ENCODE results near the gene ATP6V1G1. TPM values are rescaled to one million over a fixed set of nuclear protein-coding genes. Genes with fewer than 3 reads are reported as not detected.
A peak's percentile ranks its signal among the peaks of the same experiment; 100 is the strongest.

ATP6V1G1 gene
- polyA plus RNA-seq, 2 of the 4 experiments (the other 2 are of a cell fraction), result 115 to 168 TPM

DNA sequence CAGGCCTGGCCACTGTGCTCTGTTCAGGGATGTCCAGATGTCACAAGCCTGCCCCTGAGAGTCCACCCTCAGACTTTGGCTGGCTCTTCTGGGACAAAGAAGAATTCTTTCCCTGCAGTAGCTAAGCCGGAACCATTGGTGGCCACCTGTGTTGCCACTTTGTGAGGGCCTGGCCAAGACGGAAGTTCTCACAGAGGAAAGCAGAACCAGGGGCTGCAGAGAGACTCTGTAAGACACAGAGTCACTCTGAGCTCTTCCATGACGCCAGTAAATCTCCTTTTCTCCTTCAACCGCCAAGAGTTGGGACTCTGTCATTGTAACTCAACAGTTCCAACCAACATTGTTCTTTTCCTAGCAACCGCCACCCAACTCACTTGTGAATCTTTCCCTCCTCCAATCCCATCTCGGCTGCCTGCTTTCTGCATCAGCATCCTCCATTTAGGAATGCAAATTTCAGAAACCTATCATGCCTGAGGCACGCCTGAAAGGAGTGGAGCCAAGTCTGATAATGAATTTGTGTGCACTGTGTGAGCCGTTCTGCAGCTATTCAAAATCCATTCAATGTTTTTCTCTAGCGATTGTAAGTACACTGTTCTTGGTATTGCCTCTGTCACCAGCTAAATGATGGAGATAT, 37.8 kb upstream of the ATP6V1G1 start:
- TF ChIP-seq RAD21 (conservative IDR thresholded peaks at IDR 0.05 in 1 of 2, IDR thresholded peaks at IDR 0.05 in 1 of 2) (no peak), CHD2 (IDR thresholded peaks at IDR 0.05; ENCODE audit: low read length, partially characterized antibody) (no peak), RCOR1 (IDR thresholded peaks at IDR 0.05; ENCODE audit: low read depth, low read length) (no peak), RNF2 (IDR thresholded peaks at IDR 0.05; ENCODE audit: borderline replicate concordance, low read depth) (no peak), MAZ (IDR thresholded peaks at IDR 0.05; ENCODE audit: borderline replicate concordance, low read depth, low read length) (no peak), FOSB (CRISPR knock-in tag; IDR thresholded peaks at IDR 0.05) (no peak), NPAS2 (CRISPR knock-in tag; IDR thresholded peaks at IDR 0.05; ENCODE audit: borderline replicate concordance) (no peak), EHF (CRISPR knock-in tag; IDR thresholded peaks at IDR 0.05) (no peak), TFCP2L1 (CRISPR knock-in tag; IDR thresholded peaks at IDR 0.05) (no peak), CEBPB (IDR thresholded peaks at IDR 0.05) (no peak), MYC (IDR thresholded peaks at IDR 0.05; ENCODE audit: borderline replicate concordance, low read length) (no peak)
- 62% methylated on average over 9 of the region's 9 CpGs for WGBS (ENCODE audit: missing lambda C conversion rate)
- DNase-seq (ENCODE audit: low read depth in 1 of 2, low spot score in 1 of 2), result no peak
- H3K4me1 ChIP-seq, result peaks cover 21% of the 10 kb centered on the region
- CTCF ChIA-PET, result interaction anchor here (1.0 to 3.9 kb wide), 11 partner anchors 9 to 440 kb away, joined by 3 to 15 read pairs (median 4); no protein-coding TSS in a partner anchor
- peak overlapping the region in 1 of 2 experiments; percentile 86; a peak in 3 of 6 replicates for H3K27ac ChIP-seq
- POLR2A ChIA-PET, result interaction anchor here (3.1 kb wide), 1 partner anchor 38 kb away, joined by 46 read pairs; the partner anchor contains the start of gene ATP6V1G1
- no peak overlapping the region for H3K4me2 ChIP-seq
- no peak for FAIRE-seq
- ATAC-seq, result no peak
- no peaks in the 10 kb centered on the region for H3K9me3 ChIP-seq
- H3K4me3 ChIP-seq, result no peak overlapping the region

DNA sequence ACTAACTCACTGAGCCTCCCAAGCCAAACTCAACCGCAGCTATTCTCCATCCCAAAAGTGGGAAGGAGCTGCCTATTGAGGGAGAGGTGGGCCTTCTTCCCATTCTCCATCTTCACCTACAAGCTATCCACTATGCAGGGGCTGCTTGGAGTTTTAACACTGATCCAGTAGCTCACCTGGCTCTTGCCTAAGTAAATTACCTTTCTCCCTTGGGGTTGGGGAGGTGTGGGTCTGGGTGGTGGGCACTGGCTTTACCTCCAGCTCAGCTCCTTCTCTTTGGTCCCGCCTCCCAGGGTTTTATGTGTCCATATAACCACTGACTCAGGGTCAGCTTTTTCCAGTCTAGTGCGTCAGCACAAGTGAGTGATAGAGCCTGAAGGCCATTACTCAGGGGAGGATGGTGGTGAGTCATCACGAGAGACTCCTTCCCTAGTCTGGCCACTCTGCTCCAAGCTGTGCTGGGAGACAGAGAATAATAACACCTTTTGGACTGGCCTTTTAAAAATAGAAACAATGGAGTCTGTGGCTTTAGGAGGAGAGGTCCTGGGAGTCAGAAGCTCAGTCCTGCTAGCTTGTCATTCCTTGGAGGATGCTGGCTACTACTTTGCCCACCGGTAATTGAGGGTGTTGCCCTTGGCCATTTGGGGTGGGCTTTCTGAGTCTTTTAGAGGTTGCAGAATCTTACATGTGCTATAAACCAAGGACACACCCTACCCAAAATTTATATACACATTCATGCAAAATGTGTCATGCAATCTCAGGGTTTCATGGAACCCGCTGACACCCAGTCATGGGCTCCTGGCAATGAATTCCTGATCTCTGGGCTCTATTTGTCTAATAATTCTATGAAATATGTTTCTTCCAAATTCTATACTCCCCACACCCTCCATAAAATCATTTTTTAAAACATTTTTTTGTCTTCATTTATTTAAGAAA, 35.6 kb upstream of the ATP6V1G1 start:
- FAIRE-seq, result peak; percentile 68
- Histone ChIP-seq H3K27ac (peak overlapping the region; percentile 73 to 86), H3K4me2 (peak overlapping the region; percentile 67), H3K4me1 (peaks cover 21% of the 10 kb centered on the region), H3K9me3 (no peaks in the 10 kb centered on the region), H3K4me3 (no peak overlapping the region)
- WGBS (ENCODE audit: missing lambda C conversion rate), result 27% methylated on average over 6 of the region's 6 CpGs
- ATAC-seq, result peak; percentile 100
- ChIA-PET POLR2A (interaction anchor here (0.6 to 3.1 kb wide), 6 partner anchors 12 to 1141 kb away, joined by 3 to 46 read pairs (median 7); partner anchors contain the start of genes ATP6V1G1 and TMEM268), CTCF (interaction anchor here (0.8 to 3.3 kb wide), 10 partner anchors 11 to 358 kb away, joined by 3 to 15 read pairs (median 4); no protein-coding TSS in a partner anchor)
- DNase-seq (ENCODE audit: low read depth in 1 of 2, low spot score in 1 of 2), result peak; percentile 89 to 97
- TF ChIP-seq HOXA7 (CRISPR knock-in tag; IDR thresholded peaks at IDR 0.05), result no peak
- peak; percentile 26 to 49; a peak in 1 of 5 replicates for TF ChIP-seq EP300 (IDR thresholded peaks at IDR 0.05)
- TF ChIP-seq JUN (IDR thresholded peaks at IDR 0.05), result peak; percentile 21 to 34; a peak in 2 of 5 replicates
- no peak for TF ChIP-seq CBX2 (IDR thresholded peaks at IDR 0.05; ENCODE audit: borderline replicate concordance, low read depth)
- TF ChIP-seq MAFK (IDR thresholded peaks at IDR 0.05; ENCODE audit: partially characterized antibody), result peak; percentile 59
- peak; percentile 37; the same call in 1 of the 2 replicates for TF ChIP-seq MAX (IDR thresholded peaks at IDR 0.05)
- no peak for TF ChIP-seq MYC (IDR thresholded peaks at IDR 0.05; ENCODE audit: borderline replicate concordance, low read length)
- no peak for TF ChIP-seq RCOR1 (IDR thresholded peaks at IDR 0.05; ENCODE audit: low read depth, low read length)
- no peak for TF ChIP-seq NR3C1 (IDR thresholded peaks at IDR 0.05)
- no peak for TF ChIP-seq ZC3H11A (IDR thresholded peaks at IDR 0.05)
- peak; percentile 89 for TF ChIP-seq FOSL2 (IDR thresholded peaks at IDR 0.05)
- TF ChIP-seq FOSL2 (CRISPR knock-in tag; IDR thresholded peaks at IDR 0.05), result peak; percentile 99
- no peak for TF ChIP-seq ZSCAN20 (CRISPR knock-in tag; IDR thresholded peaks at IDR 0.05)
- no peak for TF ChIP-seq BHLHE40 (IDR thresholded peaks at IDR 0.05; ENCODE audit: low read depth, low read length)
- TF ChIP-seq NFE2L2 (conservative IDR thresholded peaks at IDR 0.05; ENCODE audit: low read length), result no peak
- TF ChIP-seq FOSB (CRISPR knock-in tag; IDR thresholded peaks at IDR 0.05), result no peak
- TF ChIP-seq RNF2 (IDR thresholded peaks at IDR 0.05; ENCODE audit: borderline replicate concordance, low read depth), result no peak
- TF ChIP-seq RFX5 (IDR thresholded peaks at IDR 0.05), result no peak
- no peak for TF ChIP-seq FOXS1 (CRISPR knock-in tag; IDR thresholded peaks at IDR 0.05)
- TF ChIP-seq, protein P1, sequence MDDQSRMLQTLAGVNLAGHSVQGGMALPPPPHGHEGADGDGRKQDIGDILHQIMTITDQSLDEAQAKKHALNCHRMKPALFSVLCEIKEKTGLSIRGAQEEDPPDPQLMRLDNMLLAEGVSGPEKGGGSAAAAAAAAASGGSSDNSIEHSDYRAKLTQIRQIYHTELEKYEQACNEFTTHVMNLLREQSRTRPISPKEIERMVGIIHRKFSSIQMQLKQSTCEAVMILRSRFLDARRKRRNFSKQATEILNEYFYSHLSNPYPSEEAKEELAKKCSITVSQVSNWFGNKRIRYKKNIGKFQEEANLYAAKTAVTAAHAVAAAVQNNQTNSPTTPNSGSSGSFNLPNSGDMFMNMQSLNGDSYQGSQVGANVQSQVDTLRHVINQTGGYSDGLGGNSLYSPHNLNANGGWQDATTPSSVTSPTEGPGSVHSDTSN (IDR thresholded peaks at IDR 0.05), result no peak
- TF ChIP-seq HOXB5 (CRISPR knock-in tag; IDR thresholded peaks at IDR 0.05), result no peak
- peak; percentile 77 for TF ChIP-seq JUNB (IDR thresholded peaks at IDR 0.05)
- TF ChIP-seq CHD2 (IDR thresholded peaks at IDR 0.05; ENCODE audit: low read length, partially characterized antibody), result no peak
- no peak for TF ChIP-seq POLR2A (IDR thresholded peaks at IDR 0.05; ENCODE audit: low read length)
- TF ChIP-seq, protein P2, sequence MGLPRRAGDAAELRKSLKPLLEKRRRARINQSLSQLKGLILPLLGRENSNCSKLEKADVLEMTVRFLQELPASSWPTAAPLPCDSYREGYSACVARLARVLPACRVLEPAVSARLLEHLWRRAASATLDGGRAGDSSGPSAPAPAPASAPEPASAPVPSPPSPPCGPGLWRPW (IDR thresholded peaks at IDR 0.05), result no peak
- no peak for TF ChIP-seq TP53 (CRISPR knock-in tag; IDR thresholded peaks at IDR 0.05)
- TF ChIP-seq HMGXB4 (CRISPR knock-in tag; IDR thresholded peaks at IDR 0.05; ENCODE audit: borderline replicate concordance), result no peak
- no peak for TF ChIP-seq RAD21 (conservative IDR thresholded peaks at IDR 0.05 in 1 of 2, IDR thresholded peaks at IDR 0.05 in 1 of 2)

All from A549 (cell line).